Keratinocyte (primary cell): ENCODE results near the gene PARD3. TPM values are rescaled to one million over a fixed set of nuclear protein-coding genes. Genes with fewer than 3 reads are reported as not detected.
A peak's percentile ranks its signal among the peaks of the same experiment; 100 is the strongest.

Experiments
- DNase-seq: peaks from one replicate; pipeline ENCODE4 v3.0.0-alpha.2; 2011; ENCODE audit warnings: low read depth, missing footprints, low spot score
- FAIRE-seq: peaks from 2 replicates; lab custom pipeline; 2011; peaks lifted over from hg19 to GRCh38; lab: Jason Lieb, UNC
- H2AFZ ChIP-seq: 2 replicates; pipeline ENCODE4 v1.6.0; 2012; ENCODE audit warnings: low read length, control low read depth, inconsistent platforms; ENCODE audit not compliant: control insufficient read depth
- H3K27ac ChIP-seq: 2 replicates; pipeline ENCODE4 v1.5.1; 2011; ENCODE audit warnings: low read length; ENCODE audit not compliant: control insufficient read depth, insufficient read depth
- H3K27me3 ChIP-seq: 3 replicates; pipeline ENCODE4 v1.6.0; 2011; ENCODE audit warnings: low read length; ENCODE audit not compliant: control insufficient read depth, insufficient read depth; ENCODE audit errors: extremely low read depth
- H3K36me3 ChIP-seq, 2 experiments: 2 replicates in 1 of 2; 3 replicates in 1 of 2; pipeline ENCODE4 v1.5.1; 2011; ENCODE audit warnings: low read length in 2 of 2, mild to moderate bottlenecking in 1 of 2; ENCODE audit not compliant: control insufficient read depth in 2 of 2, insufficient read depth in 2 of 2; ENCODE audit errors: extremely low read depth in 1 of 2
- H3K4me1 ChIP-seq: 3 replicates; pipeline ENCODE4 v1.5.1; 2011; ENCODE audit warnings: low read length; ENCODE audit not compliant: control insufficient read depth, insufficient read depth; ENCODE audit errors: extremely low read depth
- H3K4me2 ChIP-seq: 3 replicates; pipeline ENCODE4 v1.6.0; 2011; ENCODE audit warnings: low read depth, low read length; ENCODE audit not compliant: control insufficient read depth, insufficient read depth; ENCODE audit errors: extremely low read depth
- H3K4me3 ChIP-seq, 3 experiments: fragments of 200-600 bp in 1 of 3; sonication (generic) in 1 of 3; 2 replicates in 2 of 3; 3 replicates in 1 of 3; pipeline ENCODE4 v1.5.1; 2011 to 2016; ENCODE audit warnings: low read length in 3 of 3, mild to moderate bottlenecking in 3 of 3, control low read depth in 2 of 3, inconsistent platforms in 1 of 3, low read depth in 1 of 3, mixed read lengths in 1 of 3, mixed run types in 1 of 3, moderate library complexity in 1 of 3; ENCODE audit not compliant: control insufficient read depth in 2 of 3, insufficient read depth in 2 of 3; ENCODE audit errors: extremely low read depth in 1 of 3
- H3K79me2 ChIP-seq: 2 replicates; pipeline ENCODE4 v1.6.0; 2012; ENCODE audit warnings: low read length; ENCODE audit not compliant: control insufficient read depth, insufficient read depth
- H3K9ac ChIP-seq: 3 replicates; pipeline ENCODE4 v1.6.0; 2011; ENCODE audit warnings: low read length; ENCODE audit not compliant: control insufficient read depth, insufficient read depth; ENCODE audit errors: extremely low read depth
- H3K9me1 ChIP-seq: 3 replicates; pipeline ENCODE4 v1.6.0; 2011; ENCODE audit warnings: low read length; ENCODE audit not compliant: control insufficient read depth, insufficient read depth; ENCODE audit errors: extremely low read depth
- H3K9me3 ChIP-seq: 2 replicates; pipeline ENCODE4 v1.5.1; 2012; ENCODE audit warnings: low read depth, low read length; ENCODE audit not compliant: control insufficient read depth
- H4K20me1 ChIP-seq: 3 replicates; pipeline ENCODE4 v1.6.0; 2011; ENCODE audit warnings: low read length; ENCODE audit not compliant: control insufficient read depth, insufficient read depth; ENCODE audit errors: extremely low read depth
- CTCF ChIP-seq, 3 experiments: IDR thresholded peaks in 1 of 3; conservative IDR thresholded peaks in 1 of 3; optimal IDR thresholded peaks in 1 of 3; 2 replicates in 2 of 3; 3 replicates in 1 of 3; pipeline versions ENCODE3 to v1.5.1; 2011; ENCODE audit warnings: low read length in 3 of 3, mild to moderate bottlenecking in 3 of 3, moderate library complexity in 2 of 3, control low read depth in 1 of 3, inconsistent platforms in 1 of 3; ENCODE audit not compliant: insufficient read depth in 2 of 3; ENCODE audit errors: extremely low read depth in 1 of 3
- EZH2 ChIP-seq: IDR thresholded peaks from one replicate; pipeline ENCODE4 v1.6.1; 2012; ENCODE audit warnings: inconsistent platforms, mild to moderate bottlenecking, low read length, moderate library complexity
- dilution Hi-C: fragments of 300-500 bp; cut with MboI; formaldehyde crosslinking; loops from one replicate; pipeline ENCODE4 v1.7.0; 2020; ENCODE audit warnings: low sequenced_read_pairs; ENCODE audit not compliant: extremely low pct_ligation_motif_present
- polyA plus RNA-seq, 5 experiments: library from polyadenylated mRNA; depleted of rRNA in 3 of 5; stranded (reverse) in 3 of 5; stranded (forward) in 1 of 5; unstranded in 1 of 5; fragments of >200 nt; gene quantifications; 1 replicate in 1 of 5; 2 replicates in 3 of 5; 3 replicates in 1 of 5; pipeline versions ENCODE4 v1.2.1 to v1.2.3, GENCODE V29; 2011 to 2012; ENCODE audit warnings: missing spikeins in 2 of 5, low read depth in 1 of 5, low replicate concordance in 1 of 5

PARD3 gene
- polyA plus RNA-seq, 1 donor (not counting 4 experiments of a cell fraction or from before 2014, with no cell fraction given): 46.4 TPM

- dilution Hi-C loops: no loop called here
- no peaks in the 10 kb centered on the region for H3K9me1 ChIP-seq
- peak overlapping the region; percentile 56 for H3K9ac ChIP-seq
- H3K4me3 ChIP-seq: peak overlapping the region in 1 of 3 experiments; percentile 49
- H3K9me3 ChIP-seq: no peaks in the 10 kb centered on the region
- peak overlapping the region; percentile 66 for H3K4me2 ChIP-seq
- H3K27ac ChIP-seq: peak overlapping the region; percentile 89
- no peaks in the 10 kb centered on the region for H3K36me3 ChIP-seq
- H3K4me1 ChIP-seq: peaks cover 31% of the 10 kb centered on the region
- H3K27me3 ChIP-seq: no peaks in the 10 kb centered on the region
- FAIRE-seq (peak; percentile 93), DNase-seq (peak; percentile 66)
- no peak for TF ChIP-seq EZH2
- TF ChIP-seq CTCF (optimal IDR thresholded peaks at IDR 0.05 in 1 of 3, IDR thresholded peaks at IDR 0.05 in 1 of 3, conservative IDR thresholded peaks at IDR 0.05 in 1 of 3; ENCODE audit: extremely low read depth in 1 of 3, insufficient read depth in 2 of 3, low read length in 3 of 3): peak; percentile 65 to 76 (median 76)
- no peaks in the 10 kb centered on the region for H4K20me1 ChIP-seq
- H3K79me2 ChIP-seq: no peaks in the 10 kb centered on the region
- peak overlapping the region; percentile 7 for H2AFZ ChIP-seq
These were observed 534.3 kb downstream of the PARD3 start for GRCh38 chr10:34280599-34281374.

GRCh38 chr10:34275626-34276130 is 539.4 kb downstream of the PARD3 start:
- dilution Hi-C loops: no loop called here
- DNase-seq (no peak), FAIRE-seq (no peak)
- H3K9me1 ChIP-seq: no peaks in the 10 kb centered on the region
- no peak overlapping the region for H3K27ac ChIP-seq
- H3K9ac ChIP-seq: no peak overlapping the region
- TF ChIP-seq EZH2 (no peak), CTCF (optimal IDR thresholded peaks at IDR 0.05 in 1 of 3, IDR thresholded peaks at IDR 0.05 in 1 of 3, conservative IDR thresholded peaks at IDR 0.05 in 1 of 3; ENCODE audit: extremely low read depth in 1 of 3, insufficient read depth in 2 of 3, low read length in 3 of 3) (no peak)
- H3K27me3 ChIP-seq: no peaks in the 10 kb centered on the region
- no peak overlapping the region for H3K4me2 ChIP-seq
- no peaks in the 10 kb centered on the region for H3K9me3 ChIP-seq
- no peaks in the 10 kb centered on the region for H3K36me3 ChIP-seq
- H3K4me1 ChIP-seq: peaks cover 9% of the 10 kb centered on the region
- no peak overlapping the region for H3K4me3 ChIP-seq
- no peaks in the 10 kb centered on the region for H3K79me2 ChIP-seq
- no peaks in the 10 kb centered on the region for H4K20me1 ChIP-seq
- H2AFZ ChIP-seq: no peak overlapping the region
